HCT116 (cell line): ENCODE results near the gene AADAC. TPM values are rescaled to one million over a fixed set of nuclear protein-coding genes. Genes with fewer than 3 reads are reported as not detected.

Experiments used
- ATAC-seq: fragments of 200-7000 bp; cut with Tn5 transposase; 2 replicates; pipeline ENCODE4 v1.9.1; 2020; ENCODE audit warnings: mild to moderate bottlenecking, moderate library complexity
- BruUV-seq: library from RNA; stranded (reverse); fragments of 400-500 nt; replicated peaks from 2 replicates; lab custom pipeline; 2021; lab: Mats Ljungman, UMichigan
- CTCF ChIA-PET: fragments of 300-600 bp; sonication (Branson Sonifier 250); formaldehyde crosslinking; loops from one replicate; lab custom pipeline; 2021; ENCODE audit warnings: antibody characterized with exemption; lab: Charles Lee
- POLR2A ChIA-PET: fragments of 300-600, 350-600 bp; sonication (Branson Sonifier 250); formaldehyde crosslinking; loops from one replicate; lab custom pipeline; 2021; ENCODE audit warnings: antibody characterized with exemption; lab: Charles Lee
- RAD21 ChIA-PET, 2 experiments: fragments of 300-600 bp; sonication (Branson Sonifier 250); formaldehyde crosslinking; loops; one replicate each; lab custom pipeline; 2023; ENCODE audit warnings: low total read pairs in 2 of 2; ENCODE audit not compliant: uncharacterized antibody in 2 of 2, unreplicated experiment in 2 of 2, low non-redundant PET in 1 of 2; lab: Charles Lee
- DNase-seq: peaks from one replicate; pipeline ENCODE4 v3.0.0-alpha.2; 2010; ENCODE audit warnings: low read depth, low spot score
- H2AFZ ChIP-seq: fragments of 200-600 bp; shearing (Covaris generic), sonication (generic); 2 replicates; pipeline ENCODE4 v1.6.1; 2017; ENCODE audit warnings: low read depth, mixed run types, mixed read lengths, antibody characterized with exemption, low read length; ENCODE audit not compliant: poor library complexity, severe bottlenecking
- H3K27ac ChIP-seq: 2 replicates; pipeline ENCODE4 v1.5.1; 2012; ENCODE audit warnings: low read depth, low read length
- H3K27me3 ChIP-seq: fragments of 200-600 bp; sonication (generic); 2 replicates; pipeline ENCODE4 v1.6.1; 2016; ENCODE audit warnings: mixed run types, low read length, mixed read lengths; ENCODE audit not compliant: insufficient read depth
- H3K36me3 ChIP-seq, 2 experiments: fragments of 200-500 bp in 1 of 2; fragments of 200-600 bp in 1 of 2; sonication (Bioruptor generic) in 1 of 2; sonication (generic) in 1 of 2; 2 replicates each; pipeline versions ENCODE4 v1.5.1 to v1.6.1; 2014 to 2016; ENCODE audit warnings: low read length in 2 of 2, inconsistent platforms in 1 of 2, mixed read lengths in 1 of 2, mixed run types in 1 of 2; ENCODE audit not compliant: insufficient read depth in 2 of 2, control insufficient read depth in 1 of 2
- H3K4me1 ChIP-seq, 2 experiments: fragments of 200-600 bp in 1 of 2; sonication (generic) in 1 of 2; 2 replicates each; pipeline versions ENCODE4 v1.5.1 to v1.6.1; 2012 to 2017; ENCODE audit warnings: low read length in 2 of 2, inconsistent platforms in 1 of 2, mild to moderate bottlenecking in 1 of 2, mixed read lengths in 1 of 2, mixed run types in 1 of 2, moderate library complexity in 1 of 2; ENCODE audit not compliant: insufficient read depth in 2 of 2, control insufficient read depth in 1 of 2
- H3K4me2 ChIP-seq: fragments of 200-600 bp; sonication (generic); 2 replicates; pipeline ENCODE4 v1.6.1; 2017; ENCODE audit warnings: mixed run types, low read length, mixed read lengths
- H3K4me3 ChIP-seq, 2 experiments: fragments of 200-600 bp in 1 of 2; sonication (generic) in 1 of 2; replicated peaks in 1 of 2; 2 replicates each; pipeline ENCODE4 v1.5.1; 2011 to 2016; ENCODE audit warnings: low read length in 2 of 2, control low read depth in 1 of 2, low read depth in 1 of 2, mild to moderate bottlenecking in 1 of 2, mixed read lengths in 1 of 2, mixed run types in 1 of 2
- H3K79me2 ChIP-seq: fragments of 200-600 bp; sonication (generic); 2 replicates; pipeline ENCODE4 v1.6.1; 2017; ENCODE audit warnings: mild to moderate bottlenecking, mixed run types, low read length, moderate library complexity, mixed read lengths; ENCODE audit not compliant: insufficient read depth
- H3K9ac ChIP-seq: fragments of 200-600 bp; sonication (generic); 2 replicates; pipeline ENCODE4 v1.6.1; 2016; ENCODE audit warnings: low read length, mixed read lengths
- H3K9me2 ChIP-seq: fragments of 200-600 bp; sonication (generic), shearing (Covaris generic); 2 replicates; pipeline ENCODE4 v1.6.1; 2017; ENCODE audit warnings: mixed run types, mild to moderate bottlenecking, moderate library complexity; ENCODE audit not compliant: insufficient read depth
- H3K9me3 ChIP-seq, 2 experiments: fragments of 200-500 bp in 1 of 2; fragments of 200-600 bp in 1 of 2; sonication (Bioruptor generic) in 1 of 2; sonication (generic) in 1 of 2; 2 replicates each; pipeline ENCODE4 v1.6.1; 2014 to 2017; ENCODE audit warnings: low read length in 2 of 2, mixed read lengths in 2 of 2, inconsistent platforms in 1 of 2, low read depth in 1 of 2, mild to moderate bottlenecking in 1 of 2, mixed run types in 1 of 2, moderate library complexity in 1 of 2; ENCODE audit not compliant: control insufficient read depth in 1 of 2, insufficient read depth in 1 of 2
- H4K20me1 ChIP-seq: fragments of 200-600 bp; sonication (generic), shearing (Covaris generic); 2 replicates; pipeline ENCODE4 v1.6.1; 2017; ENCODE audit warnings: mixed run types, mild to moderate bottlenecking, moderate library complexity; ENCODE audit not compliant: insufficient read depth
- CBX3 ChIP-seq: IDR thresholded peaks from 2 replicates; pipeline ENCODE4 v1.6.1; 2012; ENCODE audit warnings: low read depth
- EGR1 ChIP-seq: IDR thresholded peaks from 2 replicates; pipeline ENCODE4 v1.6.1; 2012; ENCODE audit warnings: low read depth
- ELF1 ChIP-seq: IDR thresholded peaks from 2 replicates; pipeline ENCODE4 v1.6.1; 2012; ENCODE audit warnings: low read depth, borderline replicate concordance
- EZH2phosphoT487 ChIP-seq: fragments of 200-600 bp; IDR thresholded peaks from 2 replicates; pipeline ENCODE4 v1.6.1; 2018; ENCODE audit warnings: antibody characterized with exemption, borderline replicate concordance
- FOSL1 ChIP-seq: IDR thresholded peaks from 2 replicates; pipeline ENCODE4 v1.6.1; 2012; ENCODE audit warnings: low read depth
- POLR2A ChIP-seq: IDR thresholded peaks from 2 replicates; pipeline ENCODE4 v1.7.0; 2011; ENCODE audit warnings: borderline replicate concordance; ENCODE audit not compliant: insufficient read depth, insufficient read length; ENCODE audit errors: extremely low read depth
- POLR2AphosphoS5 ChIP-seq: IDR thresholded peaks from 2 replicates; pipeline ENCODE4 v1.6.1; 2011; ENCODE audit warnings: mild to moderate bottlenecking, low read depth, low read length, moderate library complexity
- REST ChIP-seq: IDR thresholded peaks from 2 replicates; pipeline ENCODE4 v1.6.1; 2012; ENCODE audit warnings: low read depth
- SP1 ChIP-seq: IDR thresholded peaks from 2 replicates; pipeline ENCODE4 v1.6.1; 2012; ENCODE audit warnings: low read depth
- SRF ChIP-seq: IDR thresholded peaks from 2 replicates; pipeline ENCODE4 v1.6.1; 2012; ENCODE audit warnings: low read depth
- TCF7L2 ChIP-seq: IDR thresholded peaks from 2 replicates; pipeline ENCODE4 v1.7.0; 2011; ENCODE audit warnings: borderline replicate concordance, inconsistent platforms; ENCODE audit not compliant: insufficient read depth, insufficient read length; ENCODE audit errors: extremely low read depth
- intact Hi-C: fragments of 100-400 bp; cut with micrococcal nuclease; formaldehyde crosslinking; loops from 2 replicates; pipeline ENCODE4 v1.10.0; 2022
- total RNA-seq: library from RNA; stranded (reverse); gene quantifications from one replicate; pipeline ENCODE4 v1.2.1, GENCODE V29; 2021; ENCODE audit not compliant: unreplicated experiment
- TF ChIP-seq, protein P1 (sequence below), 3 experiments: fragments of 200-600 bp in 1 of 3; sonication (generic) in 1 of 3; IDR thresholded peaks in 2 of 3; conservative IDR thresholded peaks in 1 of 3; 2 replicates each; pipeline ENCODE4 v1.5.1; 2012 to 2017; ENCODE audit warnings: low read depth in 2 of 3, low read length in 2 of 3, antibody characterized with exemption in 1 of 3, borderline replicate concordance in 1 of 3, control low read depth in 1 of 3, mild to moderate bottlenecking in 1 of 3, mixed read lengths in 1 of 3, mixed run types in 1 of 3, moderate library complexity in 1 of 3; ENCODE audit not compliant: insufficient read depth in 1 of 3
- TF ChIP-seq, protein P2 (sequence below): IDR thresholded peaks from 2 replicates; pipeline ENCODE4 v1.6.1; 2012

The AADAC gene
- total RNA-seq, 1 experiment from 2014 or later: 3.8 TPM

GRCh38 chr3:151796105-151796680, 17.7 kb upstream of the AADAC start:
- CTCF ChIA-PET: no interaction called here
- Histone ChIP-seq H3K4me3 (no peak overlapping the region), H3K27me3 (no peaks in the 10 kb centered on the region), H3K79me2 (no peaks in the 10 kb centered on the region), H2AFZ (no peak overlapping the region), H3K36me3 (no peaks in the 10 kb centered on the region), H3K27ac (no peak overlapping the region), H3K9ac (no peak overlapping the region), H4K20me1 (no peaks in the 10 kb centered on the region), H3K4me1 (peaks cover 0 to 4% of the 10 kb centered on the region in 2 experiments; a peak in 2 of 4 replicates), H3K4me2 (no peak overlapping the region), H3K9me3 (no peaks in the 10 kb centered on the region), H3K9me2 (no peaks in the 10 kb centered on the region)
- BruUV-seq: no TSS peak
- ATAC-seq: no peak
- TF ChIP-seq, protein P1, sequence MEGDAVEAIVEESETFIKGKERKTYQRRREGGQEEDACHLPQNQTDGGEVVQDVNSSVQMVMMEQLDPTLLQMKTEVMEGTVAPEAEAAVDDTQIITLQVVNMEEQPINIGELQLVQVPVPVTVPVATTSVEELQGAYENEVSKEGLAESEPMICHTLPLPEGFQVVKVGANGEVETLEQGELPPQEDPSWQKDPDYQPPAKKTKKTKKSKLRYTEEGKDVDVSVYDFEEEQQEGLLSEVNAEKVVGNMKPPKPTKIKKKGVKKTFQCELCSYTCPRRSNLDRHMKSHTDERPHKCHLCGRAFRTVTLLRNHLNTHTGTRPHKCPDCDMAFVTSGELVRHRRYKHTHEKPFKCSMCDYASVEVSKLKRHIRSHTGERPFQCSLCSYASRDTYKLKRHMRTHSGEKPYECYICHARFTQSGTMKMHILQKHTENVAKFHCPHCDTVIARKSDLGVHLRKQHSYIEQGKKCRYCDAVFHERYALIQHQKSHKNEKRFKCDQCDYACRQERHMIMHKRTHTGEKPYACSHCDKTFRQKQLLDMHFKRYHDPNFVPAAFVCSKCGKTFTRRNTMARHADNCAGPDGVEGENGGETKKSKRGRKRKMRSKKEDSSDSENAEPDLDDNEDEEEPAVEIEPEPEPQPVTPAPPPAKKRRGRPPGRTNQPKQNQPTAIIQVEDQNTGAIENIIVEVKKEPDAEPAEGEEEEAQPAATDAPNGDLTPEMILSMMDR (IDR thresholded peaks at IDR 0.05 in 2 of 3, conservative IDR thresholded peaks at IDR 0.05 in 1 of 3; ENCODE audit: borderline replicate concordance in 1 of 3, insufficient read depth in 1 of 3, low read depth in 2 of 3, low read length in 2 of 3): no peak
- TF ChIP-seq FOSL1 (no peak), CBX3 (no peak), TCF7L2 (no peak), POLR2AphosphoS5 (no peak), POLR2A (no peak), SP1 (no peak), SRF (no peak), EGR1 (no peak), EZH2phosphoT487 (no peak), REST (no peak), ELF1 (no peak)
- TF ChIP-seq, protein P2, sequence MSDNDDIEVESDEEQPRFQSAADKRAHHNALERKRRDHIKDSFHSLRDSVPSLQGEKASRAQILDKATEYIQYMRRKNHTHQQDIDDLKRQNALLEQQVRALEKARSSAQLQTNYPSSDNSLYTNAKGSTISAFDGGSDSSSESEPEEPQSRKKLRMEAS: no peak
- intact Hi-C loops: no loop called here
- POLR2A ChIA-PET: no interaction called here
- RAD21 ChIA-PET: no interaction called here
- no peak for DNase-seq
